HuH-7 (cell line): Measurements from ENCODE around the gene OR51E2.

Source experiments
- DNase-seq: peaks from one replicate; pipeline ENCODE4 v3.0.0; 2011; ENCODE audit warnings: low spot score

OR51E2 gene

DNA sequence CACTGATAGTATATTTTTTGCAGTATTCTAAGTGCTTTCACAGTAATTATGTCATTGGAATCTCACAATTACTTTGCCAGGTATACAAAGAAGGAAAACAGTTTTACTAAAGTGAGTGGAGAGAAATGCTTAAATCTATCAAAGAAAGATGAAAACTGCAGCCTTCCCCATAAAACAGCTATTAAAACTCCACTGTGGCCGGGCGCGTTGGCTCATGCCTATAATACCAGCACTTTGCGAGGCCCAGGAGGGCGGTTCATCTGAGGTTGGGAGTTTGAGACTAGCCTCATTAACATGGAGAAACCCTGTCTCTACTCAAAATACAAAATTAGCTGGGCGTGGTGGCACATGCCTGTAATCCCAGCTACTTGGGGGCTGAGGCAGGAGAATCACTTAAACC, 34.8 kb downstream of the OR51E2 start:
- DNase-seq: no peak

DNA sequence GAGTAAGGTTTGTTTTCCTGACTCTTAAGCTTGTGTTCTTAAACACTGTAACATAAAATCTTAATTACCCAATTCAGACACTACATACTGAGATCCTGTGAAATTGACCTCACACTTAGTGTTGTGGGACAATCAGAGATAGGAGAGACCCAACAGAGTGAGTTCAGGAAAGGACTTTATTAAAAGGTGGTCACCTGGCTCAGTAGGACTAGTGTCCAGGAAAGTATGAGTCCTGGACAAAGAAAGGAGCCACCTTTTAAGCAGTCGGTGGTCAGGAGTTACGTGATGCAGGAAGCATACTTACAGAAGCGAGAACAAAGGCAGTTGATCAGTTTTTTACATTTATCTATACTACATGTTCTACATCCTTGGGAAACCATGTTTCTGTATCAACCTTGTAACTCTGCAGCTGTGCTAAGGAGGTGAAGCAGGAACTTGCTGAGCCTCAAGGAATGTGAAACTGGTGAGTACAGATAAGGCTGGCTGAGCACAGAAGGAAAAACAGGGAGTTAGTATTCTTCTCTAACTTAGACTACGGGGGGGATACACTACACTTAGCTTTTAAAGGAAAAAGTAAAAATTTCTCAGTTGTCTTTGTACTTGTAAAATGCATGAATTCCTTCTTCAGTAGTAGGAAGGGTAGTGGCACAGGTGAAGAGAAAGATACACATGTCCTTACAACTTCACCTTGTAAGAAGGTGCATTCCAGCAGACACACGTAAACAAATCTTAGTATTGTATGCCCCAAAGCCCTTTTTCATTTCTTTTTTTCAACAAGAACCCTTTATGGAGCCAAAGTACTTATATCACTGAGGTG, 38.8 kb downstream of the OR51E2 start:
- no peak for DNase-seq

DNA sequence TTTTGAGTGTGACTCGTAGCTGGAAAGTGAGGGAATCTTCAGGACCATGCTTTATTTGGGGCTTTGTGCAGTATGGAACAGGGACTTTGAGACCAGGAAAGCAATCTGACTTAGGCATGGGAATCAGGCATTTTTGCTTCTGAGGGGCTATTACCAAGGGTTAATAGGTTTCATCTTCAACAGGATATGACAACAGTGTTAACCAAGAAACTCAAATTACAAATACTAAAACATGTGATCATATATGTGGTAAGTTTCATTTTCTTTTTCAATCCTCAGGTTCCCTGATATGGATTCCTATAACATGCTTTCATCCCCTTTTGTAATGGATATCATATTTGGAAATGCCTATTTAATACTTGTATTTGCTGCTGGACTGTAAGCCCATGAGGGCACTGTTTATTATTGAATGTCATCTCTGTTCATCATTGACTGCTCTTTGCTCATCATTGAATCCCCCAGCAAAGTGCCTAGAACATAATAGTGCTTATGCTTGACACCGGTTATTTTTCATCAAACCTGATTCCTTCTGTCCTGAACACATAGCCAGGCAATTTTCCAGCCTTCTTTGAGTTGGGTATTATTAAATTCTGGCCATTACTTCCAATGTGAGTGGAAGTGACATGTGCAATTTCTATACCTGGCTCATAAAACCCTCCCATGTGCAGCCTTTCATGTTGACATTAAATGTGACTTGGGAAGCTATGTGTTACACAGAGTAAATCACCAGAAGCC, 42.9 kb downstream of the OR51E2 start:
- no peak for DNase-seq

DNA sequence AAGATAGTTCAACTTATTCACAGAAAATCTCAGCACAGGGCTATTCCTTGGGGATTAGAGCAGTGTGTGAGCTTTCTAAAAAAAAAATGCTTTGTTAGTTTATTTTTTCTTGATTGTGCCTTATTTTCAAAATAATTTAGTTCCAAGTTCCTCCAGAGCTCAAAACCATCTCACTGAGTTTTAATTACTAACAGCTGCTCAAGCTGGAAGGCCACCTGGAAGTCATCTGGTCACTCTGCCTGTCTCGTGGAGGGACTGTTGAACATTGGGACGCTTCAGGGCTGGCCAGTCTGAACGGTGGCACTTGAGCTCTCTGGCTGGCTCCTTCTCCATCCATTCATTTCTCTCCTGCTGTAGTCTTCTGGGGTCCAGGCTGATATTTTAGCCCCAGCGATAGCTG, 49.9 kb downstream of the OR51E2 start:
- DNase-seq: no peak

DNA sequence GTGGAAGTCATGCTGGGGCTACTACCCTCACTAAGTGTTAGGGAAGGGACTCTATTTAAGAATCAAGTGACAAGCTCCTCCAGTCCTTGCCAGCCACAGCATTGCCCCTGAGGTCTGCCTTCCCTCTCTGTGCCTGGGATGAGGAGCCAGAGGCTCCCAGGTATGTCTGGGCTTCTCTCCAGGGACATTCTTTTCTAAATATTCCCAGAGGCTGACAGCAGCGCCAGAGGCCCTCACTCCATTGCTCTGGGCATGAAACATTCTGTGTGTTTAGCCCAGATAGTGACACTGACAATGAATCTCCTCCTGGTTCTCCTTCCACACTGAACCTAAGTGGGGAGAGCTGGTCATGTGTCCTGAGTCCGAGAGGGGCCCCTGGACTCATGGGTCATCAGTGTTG, 51.7 kb downstream of the OR51E2 start:
- DNase-seq: no peak

DNA sequence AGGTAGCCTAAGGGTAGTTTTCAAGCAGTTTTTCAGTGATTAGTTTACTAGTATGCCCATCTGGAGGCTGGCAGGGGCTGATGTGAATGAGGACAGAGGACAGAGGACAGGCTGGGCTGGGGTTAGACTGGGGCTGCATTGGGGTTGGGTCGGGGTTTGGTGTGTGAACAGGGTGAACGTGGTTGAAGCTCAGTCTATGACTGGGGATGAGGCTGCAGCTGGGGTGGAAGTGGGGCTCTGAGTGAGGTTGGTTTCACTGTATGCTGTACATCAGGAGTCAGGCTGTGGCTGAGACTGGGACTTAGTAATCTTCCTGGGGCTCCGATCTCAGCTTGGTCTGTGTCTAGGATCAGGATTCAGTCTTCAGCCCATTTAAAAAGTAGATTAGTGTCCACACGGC, 53.4 kb downstream of the OR51E2 start:
- DNase-seq: no peak

DNA sequence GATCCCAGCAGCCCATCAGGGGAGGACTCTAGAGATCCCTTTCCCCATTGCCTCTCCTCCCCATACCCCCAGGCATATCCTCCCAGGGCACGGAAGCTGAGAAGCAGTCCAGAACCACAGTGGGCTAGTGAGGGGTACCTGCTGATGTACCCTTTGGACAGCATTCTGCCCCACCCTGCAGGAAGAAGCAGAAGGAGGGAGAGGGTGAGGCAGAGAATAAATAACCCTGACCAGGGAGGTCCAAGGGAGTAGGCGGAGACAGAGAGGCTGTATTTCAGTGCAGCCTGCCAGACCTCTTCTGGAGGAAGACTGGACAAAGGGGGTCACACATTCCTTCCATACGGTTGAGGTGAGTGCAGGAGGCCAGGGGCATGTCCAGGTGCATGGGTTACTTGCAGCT, 54.0 kb downstream of the OR51E2 start, which contains the start of gene OR51E1:
Gene OR51E1, plus strand, starts transcription at position 301 of the 400 bp plus-strand sequence. CDS start 8,545 bp downstream, outside the sequence.
- DNase-seq: no peak

DNA sequence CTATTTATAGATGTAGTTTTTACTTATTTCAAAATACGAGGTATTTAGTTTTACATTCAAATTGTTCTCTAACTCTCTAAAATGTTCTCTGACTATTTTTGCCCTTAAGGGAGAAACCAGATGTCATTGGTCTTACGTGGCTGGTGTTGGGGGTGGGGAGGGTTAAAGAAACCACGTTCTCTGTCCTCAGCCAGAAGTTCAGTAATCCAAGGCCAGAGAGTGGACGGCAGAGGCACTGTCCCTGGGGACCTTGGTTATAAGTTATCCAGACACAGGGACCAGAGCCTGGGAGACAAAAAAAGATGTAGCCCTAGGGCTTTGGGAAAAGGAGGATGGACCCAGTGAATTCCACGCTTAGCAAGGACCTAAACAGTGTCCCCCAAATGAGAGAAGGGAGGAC, 54.6 kb downstream of the OR51E2 start:
- no peak for DNase-seq

DNA sequence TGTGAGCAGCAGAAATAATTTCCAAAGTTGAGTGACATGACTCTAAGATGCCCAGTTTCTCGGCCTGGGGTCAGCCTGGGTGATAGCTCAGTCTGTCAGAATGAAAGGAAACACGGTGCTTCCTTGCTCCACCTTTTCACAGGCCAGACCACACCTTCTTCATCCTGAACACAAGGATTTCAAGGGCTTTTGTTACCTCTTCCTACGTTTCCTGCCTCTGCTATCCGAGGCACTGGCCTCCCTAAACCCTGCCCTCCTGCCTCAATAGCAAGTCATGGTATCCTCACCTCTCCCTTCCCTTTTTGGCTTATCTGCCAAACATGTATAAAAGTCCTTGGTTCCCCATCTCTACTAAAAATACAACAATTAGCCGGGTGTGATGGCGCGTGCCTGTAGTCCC, 55.6 kb downstream of the OR51E2 start:
- DNase-seq: no peak

DNA sequence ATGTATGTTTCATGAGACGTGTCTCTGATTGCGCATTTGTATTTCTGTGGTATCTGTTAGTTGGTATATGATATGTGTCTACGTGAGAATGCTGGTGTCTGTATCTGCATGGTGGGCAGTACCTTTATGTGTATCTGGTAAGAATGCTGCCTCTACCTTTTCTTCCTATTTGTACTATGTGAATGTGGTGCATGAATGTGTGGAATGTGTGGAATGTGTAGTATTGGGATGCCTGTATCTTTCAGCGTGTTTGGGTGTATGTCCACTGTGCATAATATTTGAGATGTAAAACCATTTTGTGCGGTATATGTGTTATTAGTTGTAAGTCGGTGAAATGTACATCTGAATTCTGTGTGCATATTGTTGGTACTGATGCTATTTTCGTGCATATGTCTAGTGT, 56.2 kb downstream of the OR51E2 start:
- no peak for DNase-seq

DNA sequence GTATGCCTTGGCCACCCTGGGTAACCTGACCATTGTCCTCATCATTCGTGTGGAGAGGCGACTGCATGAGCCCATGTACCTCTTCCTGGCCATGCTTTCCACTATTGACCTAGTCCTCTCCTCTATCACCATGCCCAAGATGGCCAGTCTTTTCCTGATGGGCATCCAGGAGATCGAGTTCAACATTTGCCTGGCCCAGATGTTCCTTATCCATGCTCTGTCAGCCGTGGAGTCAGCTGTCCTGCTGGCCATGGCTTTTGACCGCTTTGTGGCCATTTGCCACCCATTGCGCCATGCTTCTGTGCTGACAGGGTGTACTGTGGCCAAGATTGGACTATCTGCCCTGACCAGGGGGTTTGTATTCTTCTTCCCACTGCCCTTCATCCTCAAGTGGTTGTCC, 57.7 kb downstream of the OR51E2 start:
- no peak for DNase-seq

DNA sequence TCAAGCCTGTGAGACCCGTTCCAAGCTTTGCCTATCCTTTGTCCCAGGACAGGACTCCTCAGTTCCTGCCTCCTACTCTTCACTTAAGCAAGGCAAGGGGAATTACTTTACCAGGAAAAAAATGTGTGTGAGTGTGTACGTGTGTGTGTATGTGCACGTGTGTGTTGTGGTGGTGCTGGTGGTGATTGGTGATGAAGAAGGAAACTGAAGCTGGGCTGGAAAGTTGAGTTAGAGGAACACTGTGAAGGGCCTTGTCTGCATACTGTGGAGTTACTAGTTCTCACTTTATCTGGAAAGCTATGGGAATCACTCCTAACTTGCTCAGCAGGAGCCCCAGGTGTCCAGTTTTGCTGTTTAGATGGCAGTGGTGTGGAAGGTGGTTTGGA, 60.0 kb downstream of the OR51E2 start:
- DNase-seq: no peak

DNA sequence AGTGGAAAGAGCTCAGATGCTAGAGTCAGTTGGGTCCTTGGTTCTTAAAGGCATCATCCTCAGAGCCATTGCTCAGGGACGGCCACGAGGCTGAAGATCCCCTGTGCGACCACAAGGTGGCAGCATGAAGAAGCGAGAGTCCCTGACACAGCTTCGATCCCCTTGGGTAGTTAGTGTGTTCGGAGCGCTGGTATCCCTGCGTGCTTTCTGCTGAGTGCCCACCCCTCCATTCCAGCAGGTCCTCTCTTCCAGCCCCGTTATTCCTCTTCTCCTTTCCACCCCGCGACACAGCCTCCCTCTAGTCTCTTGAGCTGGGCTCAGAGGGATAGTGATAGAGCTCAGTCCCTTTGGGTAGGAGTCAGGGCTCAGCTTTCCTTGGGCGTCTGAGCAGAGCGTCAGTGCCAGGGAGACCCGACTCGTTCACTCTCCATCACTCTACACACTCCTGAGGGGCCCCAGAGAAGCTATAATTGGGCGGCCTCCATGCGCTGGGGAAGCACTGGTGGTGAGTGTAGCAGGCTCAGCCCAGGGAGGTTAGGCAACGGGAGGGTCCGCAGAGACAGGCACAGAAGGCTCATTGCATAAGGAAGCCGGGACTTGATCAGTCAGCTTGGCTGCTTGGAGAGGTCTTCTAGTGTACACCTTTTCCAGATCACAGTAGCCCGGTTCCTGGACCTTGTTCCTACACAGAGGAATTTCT, 60.5 kb downstream of the OR51E2 start, which contains the start of gene OR51D1:
Gene OR51D1, plus strand, starts transcription at position 516 of the 700 bp plus-strand sequence. CDS start 2,314 bp downstream, outside the sequence.
- peak; percentile 74 for DNase-seq

DNA sequence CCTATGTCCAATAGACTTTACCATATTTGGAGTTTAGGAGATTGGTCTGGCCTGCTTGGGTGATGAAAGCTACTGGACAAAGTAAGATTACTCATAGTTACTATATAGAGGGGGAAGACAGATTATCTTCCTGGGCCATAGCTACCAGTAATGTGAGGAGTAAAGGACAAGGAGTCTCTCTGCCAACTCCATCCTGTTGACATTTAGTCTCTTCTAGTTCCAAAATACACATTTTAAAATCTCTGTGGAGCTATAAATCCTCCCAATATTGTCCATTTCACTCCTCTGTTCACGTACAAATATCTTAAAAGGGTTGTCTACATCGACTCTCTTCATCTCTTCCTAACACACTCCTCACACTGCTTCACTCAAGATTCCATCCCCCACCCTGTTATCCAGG, 61.5 kb downstream of the OR51E2 start:
- no peak for DNase-seq
